SK-N-SH (cell line): ENCODE data around the gene KLF13. TPM values are rescaled to one million over a fixed set of nuclear protein-coding genes. Genes with fewer than 3 reads are reported as not detected.

Experiments used
- CTCF ChIA-PET: fragments of 300-600, 350-600 bp; formaldehyde crosslinking; extraction: SDS; loops from one replicate; lab custom pipeline; 2021; lab: Yijun Ruan, JAX
- POLR2A ChIA-PET: fragments of 350-600 bp; sonication (Branson Sonifier 250); formaldehyde crosslinking; extraction: SDS; loops from one replicate; lab custom pipeline; 2020; ENCODE audit warnings: antibody characterized with exemption, inconsistent platforms; lab: Yijun Ruan, JAX
- DNase-seq: peaks from one replicate; pipeline ENCODE4 v3.0.0; 2012
- H2AFZ ChIP-seq: fragments of 200-600 bp; sonication (generic); 2 replicates; pipeline ENCODE4 v1.8.1; 2016; ENCODE audit warnings: antibody characterized with exemption, mild to moderate bottlenecking, low read depth
- H3F3A ChIP-seq: fragments of 200-600 bp; sonication (generic); replicated peaks from 2 replicates; pipeline ENCODE3; 2016; ENCODE audit warnings: antibody characterized with exemption, mild to moderate bottlenecking; ENCODE audit not compliant: insufficient read depth
- H3K27ac ChIP-seq, 2 experiments: fragments of 200-500 bp in 1 of 2; fragments of 200-600 bp in 1 of 2; sonication (Bioruptor generic) in 1 of 2; sonication (generic), shearing (Covaris generic) in 1 of 2; 2 replicates each; pipeline versions ENCODE4 v1.5.1 to v1.6.1; 2014 to 2016; ENCODE audit warnings: low read depth in 2 of 2, inconsistent platforms in 1 of 2, low read length in 1 of 2, mild to moderate bottlenecking in 1 of 2, mixed read lengths in 1 of 2
- H3K27me3 ChIP-seq: fragments of 200-600 bp; sonication (generic), shearing (Covaris generic); 2 replicates; pipeline ENCODE4 v1.6.1; 2016; ENCODE audit warnings: mixed run types; ENCODE audit not compliant: insufficient read depth
- H3K36me3 ChIP-seq, 2 experiments: fragments of 200-500 bp in 1 of 2; fragments of 200-600 bp in 1 of 2; sonication (Bioruptor generic) in 1 of 2; sonication (generic) in 1 of 2; replicated peaks in 1 of 2; 2 replicates each; pipeline versions ENCODE3 to v1.5.1; 2014 to 2016; ENCODE audit warnings: low read length in 1 of 2, mild to moderate bottlenecking in 1 of 2; ENCODE audit not compliant: insufficient read depth in 2 of 2, control insufficient read depth in 1 of 2
- H3K4me1 ChIP-seq, 2 experiments: fragments of 200-500 bp in 1 of 2; fragments of 200-600 bp in 1 of 2; sonication (Bioruptor generic) in 1 of 2; sonication (generic), shearing (Covaris generic) in 1 of 2; 2 replicates each; pipeline versions ENCODE4 v1.5.1 to v1.6.1; 2014 to 2016; ENCODE audit warnings: low read depth in 1 of 2, low read length in 1 of 2, mixed run types in 1 of 2; ENCODE audit not compliant: insufficient read depth in 2 of 2, control insufficient read depth in 1 of 2
- H3K4me2 ChIP-seq: fragments of 200-600 bp; sonication (generic), shearing (Covaris generic); 2 replicates; pipeline ENCODE4 v1.6.1; 2017; ENCODE audit warnings: mixed run types
- H3K4me3 ChIP-seq, 2 experiments: fragments of 200-500 bp in 1 of 2; fragments of 200-600 bp in 1 of 2; sonication (Bioruptor generic) in 1 of 2; sonication (generic), shearing (Covaris generic) in 1 of 2; 2 replicates each; pipeline versions ENCODE4 v1.5.1 to v1.8.1; 2014 to 2016; ENCODE audit warnings: low read depth in 2 of 2, inconsistent platforms in 1 of 2, low read length in 1 of 2, mild to moderate bottlenecking in 1 of 2, mixed read lengths in 1 of 2, moderate library complexity in 1 of 2
- H3K79me2 ChIP-seq: fragments of 200-600 bp; sonication (generic); 2 replicates; pipeline ENCODE4 v1.8.1; 2017; ENCODE audit warnings: mild to moderate bottlenecking; ENCODE audit not compliant: insufficient read depth
- H3K9ac ChIP-seq: fragments of 200-600 bp; sonication (generic); 2 replicates; pipeline ENCODE4 v1.6.1; 2017; ENCODE audit warnings: mixed run types
- H3K9me2 ChIP-seq: fragments of 200-600 bp; sonication (generic); 2 replicates; pipeline ENCODE4 v1.6.1; 2017; ENCODE audit warnings: mixed run types
- H3K9me3 ChIP-seq: fragments of 200-600 bp; sonication (generic); 2 replicates; pipeline ENCODE4 v1.6.1; 2017; ENCODE audit warnings: mixed run types, mild to moderate bottlenecking, moderate library complexity
- H4K20me1 ChIP-seq: fragments of 200-600 bp; sonication (generic); 2 replicates; pipeline ENCODE4 v1.6.1; 2017; ENCODE audit warnings: mild to moderate bottlenecking, mixed run types; ENCODE audit not compliant: insufficient read depth
- ELF1 ChIP-seq: IDR thresholded peaks from 2 replicates; pipeline ENCODE4 v1.4.0; 2012
- EP300 ChIP-seq, 2 experiments: IDR thresholded peaks; 2 replicates each; pipeline versions ENCODE4 v1.4.0 to v1.6.1; 2012; ENCODE audit warnings: borderline replicate concordance in 1 of 2, low read depth in 1 of 2, low read length in 1 of 2
- EZH2phosphoT487 ChIP-seq: fragments of 200-600 bp; sonication (generic); IDR thresholded peaks from 2 replicates; pipeline ENCODE4 v1.6.1; 2017; ENCODE audit warnings: low read depth, mixed run types, mild to moderate bottlenecking, antibody characterized with exemption, moderate library complexity, borderline replicate concordance
- FOXJ3 ChIP-seq: sonication (generic); formaldehyde crosslinking; IDR thresholded peaks from 2 replicates; pipeline ENCODE4 v1.5.1; 2020; ENCODE audit warnings: mild to moderate bottlenecking, missing genetic modification reagents
- GATA2 ChIP-seq: sonication (generic); formaldehyde crosslinking; IDR thresholded peaks from 2 replicates; pipeline ENCODE4 v1.5.0; 2020; ENCODE audit warnings: mild to moderate bottlenecking, missing genetic modification reagents
- IRF3 ChIP-seq: fragments of 150-350 bp; IDR thresholded peaks from 2 replicates; pipeline ENCODE4 v1.6.1; 2016; ENCODE audit warnings: mild to moderate bottlenecking, low read depth, low read length
- JUND ChIP-seq: IDR thresholded peaks from 2 replicates; pipeline ENCODE4 v1.4.0; 2012
- NFIC ChIP-seq: IDR thresholded peaks from 2 replicates; pipeline ENCODE4 v1.4.0; 2012; ENCODE audit warnings: borderline replicate concordance
- NRF1 ChIP-seq: IDR thresholded peaks from 2 replicates; pipeline ENCODE4 v1.6.1; 2012; ENCODE audit warnings: low read depth, mild to moderate bottlenecking, low read length
- PBX3 ChIP-seq: IDR thresholded peaks from 2 replicates; pipeline ENCODE4; 2012
- RAD21 ChIP-seq: IDR thresholded peaks from 2 replicates; pipeline ENCODE4 v1.6.1; 2012; ENCODE audit warnings: mild to moderate bottlenecking, low read length
- RCOR1 ChIP-seq: fragments of 150-350 bp; IDR thresholded peaks from 2 replicates; pipeline ENCODE4 v1.6.1; 2017; ENCODE audit warnings: antibody characterized with exemption, low read length
- RFX5 ChIP-seq: IDR thresholded peaks from 2 replicates; pipeline ENCODE4 v1.6.1; 2012; ENCODE audit warnings: mild to moderate bottlenecking, improper control_type of control experiment, low read length
- SMC3 ChIP-seq: IDR thresholded peaks from 2 replicates; pipeline ENCODE4 v1.6.1; 2012; ENCODE audit warnings: low read depth, low read length, improper control_type of control experiment
- TAF1 ChIP-seq: IDR thresholded peaks from 2 replicates; pipeline ENCODE4 v1.6.1; 2012; ENCODE audit warnings: low read depth, mild to moderate bottlenecking, low read length, moderate library complexity, borderline replicate concordance
- TCF12 ChIP-seq: IDR thresholded peaks from 2 replicates; pipeline ENCODE4 v1.4.0; 2012
- TEAD4 ChIP-seq: IDR thresholded peaks from 2 replicates; pipeline ENCODE4 v1.4.0; 2012; ENCODE audit warnings: mild to moderate bottlenecking, borderline replicate concordance; ENCODE audit not compliant: insufficient read depth
- USF2 ChIP-seq: fragments of 150-350 bp; IDR thresholded peaks from 2 replicates; pipeline ENCODE4 v1.6.1; 2017; ENCODE audit warnings: antibody characterized with exemption, low read length, low read depth, borderline replicate concordance
- YY1 ChIP-seq: IDR thresholded peaks from 2 replicates; pipeline ENCODE4 v1.4.0; 2012; ENCODE audit warnings: low read depth, mild to moderate bottlenecking
- WGBS: methylation state at CpG from one replicate; pipeline ENCODE4 v1.1.6; 2017; ENCODE audit warnings: low lambda C conversion rate; 5-methylcytosine and 5-hydroxymethylcytosine counted together
- polyA plus RNA-seq, 3 experiments: library from polyadenylated mRNA; depleted of rRNA; stranded (reverse); fragments of >200 nt; gene quantifications; 2 replicates each; pipeline ENCODE4 v1.2.3, GENCODE V29; 2012

The KLF13 gene
- polyA plus RNA-seq, 1 of the 3 experiments (the other 2 are of a cell fraction): 7.1 TPM

- Histone ChIP-seq H3K9ac (no peak overlapping the region), H3K4me1 (peaks cover 1 to 77% of the 10 kb centered on the region in 2 experiments; a peak in 2 of 4 replicates), H3K9me3 (no peaks in the 10 kb centered on the region), H3K4me3 (no peak overlapping the region), H4K20me1 (peaks cover 90% of the 10 kb centered on the region), H3K36me3 (no peaks in the 10 kb centered on the region), H3K27me3 (no peaks in the 10 kb centered on the region), H3K9me2 (no peaks in the 10 kb centered on the region), H3F3A (peaks cover 5% of the 10 kb centered on the region), H2AFZ (no peak overlapping the region), H3K79me2 (peaks cover 81% of the 10 kb centered on the region), H3K27ac (no peak overlapping the region; a peak in 1 of 4 replicates), H3K4me2 (no peak overlapping the region)
- no peak for TF ChIP-seq USF2
- no peak for TF ChIP-seq IRF3
- TF ChIP-seq NFIC: no peak
- no peak for TF ChIP-seq EZH2phosphoT487
- TF ChIP-seq TEAD4: no peak
- TF ChIP-seq FOXJ3 (CRISPR knock-in tag): no peak
- TF ChIP-seq PBX3: no peak
- no peak for TF ChIP-seq JUND
- TF ChIP-seq YY1: no peak
- TF ChIP-seq EP300 (IDR thresholded peaks at IDR 0.05; ENCODE audit: borderline replicate concordance in 1 of 2, low read depth in 1 of 2, low read length in 1 of 2): no peak
- no peak for TF ChIP-seq RCOR1
- no peak for TF ChIP-seq TCF12
- no peak for TF ChIP-seq NRF1
- no peak for TF ChIP-seq SMC3
- no peak for TF ChIP-seq RAD21
- no peak for DNase-seq
- CTCF ChIA-PET: interaction anchor here (1.0 to 1.6 kb wide), 4 partner anchors 11 to 155 kb away, joined by 3 to 6 read pairs (median 4); no protein-coding TSS in a partner anchor
- 95% methylated on average over 4 of the region's 4 CpGs for WGBS
- POLR2A ChIA-PET: no interaction called here
These were observed 6.5 kb downstream of the KLF13 start for GRCh38 chr15:31333119-31333518.

GRCh38 chr15:31333820-31334219, 7.2 kb downstream of the KLF13 start:
- ChIA-PET CTCF (no interaction called here), POLR2A (no interaction called here)
- H3F3A ChIP-seq: peaks cover 3% of the 10 kb centered on the region
- H3K9me2 ChIP-seq: no peaks in the 10 kb centered on the region
- H3K9me3 ChIP-seq: no peaks in the 10 kb centered on the region
- H3K4me1 ChIP-seq: peaks cover 8 to 82% of the 10 kb centered on the region in 2 experiments; a peak in 3 of 4 replicates
- H3K9ac ChIP-seq: no peak overlapping the region
- WGBS: 92% methylated on average over 3 of the region's 3 CpGs
- H2AFZ ChIP-seq: no peak overlapping the region
- DNase-seq: no peak
- H3K4me2 ChIP-seq: no peak overlapping the region
- H4K20me1 ChIP-seq: peaks cover 95% of the 10 kb centered on the region
- no peaks in the 10 kb centered on the region for H3K27me3 ChIP-seq
- H3K4me3 ChIP-seq: no peak overlapping the region
- H3K36me3 ChIP-seq: no peaks in the 10 kb centered on the region
- H3K79me2 ChIP-seq: peaks cover 79% of the 10 kb centered on the region
- H3K27ac ChIP-seq: no peak overlapping the region
- TF ChIP-seq RFX5: no peak
- no peak for TF ChIP-seq USF2
- TF ChIP-seq ELF1: no peak
- no peak for TF ChIP-seq TEAD4
- TF ChIP-seq GATA2 (CRISPR knock-in tag): no peak
- no peak for TF ChIP-seq IRF3
- no peak for TF ChIP-seq EZH2phosphoT487
- TF ChIP-seq NFIC: no peak
- TF ChIP-seq YY1: no peak
- TF ChIP-seq TAF1: no peak
